Neuronal stem cell (in vitro differentiated cells): ENCODE measurements around the gene NIPA2.

Experiments used
- DNase-seq: peaks from one replicate; pipeline ENCODE4 v3.0.0-alpha.2; 2013; ENCODE audit warnings: low spot score
- H2AFZ ChIP-seq: one replicate; pipeline ENCODE4 v1.6.1; 2013; ENCODE audit warnings: mild to moderate bottlenecking, low read length, inconsistent platforms
- H2AK5ac ChIP-seq: 2 replicates; pipeline ENCODE4 v1.6.1; 2013; ENCODE audit warnings: low read depth, mild to moderate bottlenecking, inconsistent platforms, low read length, moderate library complexity, mixed read lengths
- H2BK120ac ChIP-seq: 2 replicates; pipeline ENCODE4 v1.6.1; 2013; ENCODE audit warnings: low read depth, mild to moderate bottlenecking, inconsistent platforms, low read length, moderate library complexity, mixed read lengths
- H2BK12ac ChIP-seq: one replicate; pipeline ENCODE4 v1.6.1; 2013; ENCODE audit warnings: low read length, inconsistent platforms
- H2BK15ac ChIP-seq: 2 replicates; pipeline ENCODE4 v1.6.1; 2013; ENCODE audit warnings: mild to moderate bottlenecking, low read length, inconsistent platforms, mixed read lengths
- H2BK5ac ChIP-seq: one replicate; pipeline ENCODE4 v1.6.1; 2013; ENCODE audit warnings: inconsistent platforms, mild to moderate bottlenecking, low read length, moderate library complexity
- H3K14ac ChIP-seq: one replicate; pipeline ENCODE4 v1.6.1; 2013; ENCODE audit warnings: low read length, inconsistent platforms
- H3K18ac ChIP-seq: 2 replicates; pipeline ENCODE4 v1.6.1; 2013; ENCODE audit warnings: low read length, inconsistent platforms
- H3K23ac ChIP-seq: 2 replicates; pipeline ENCODE4 v1.6.1; 2013; ENCODE audit warnings: low read depth, mild to moderate bottlenecking, mixed read lengths, low read length, inconsistent platforms; ENCODE audit not compliant: poor library complexity
- H3K27ac ChIP-seq: replicated peaks from 3 replicates; pipeline ENCODE4 v1.5.1; 2013; ENCODE audit warnings: low read length, inconsistent platforms
- H3K27me3 ChIP-seq, 3 experiments: 2 replicates each; pipeline ENCODE4 v1.6.1; 2013; ENCODE audit warnings: low read length in 3 of 3, mild to moderate bottlenecking in 2 of 3, inconsistent platforms in 1 of 3, low read depth in 1 of 3, mixed read lengths in 1 of 3, moderate library complexity in 1 of 3; ENCODE audit not compliant: control insufficient read depth in 3 of 3, insufficient read depth in 3 of 3
- H3K36me3 ChIP-seq, 2 donors: replicated peaks in 1 of 2; 2 replicates each; pipeline ENCODE4 v1.6.1; 2013; ENCODE audit warnings: low read length in 2 of 2; ENCODE audit not compliant: control insufficient read depth in 2 of 2, insufficient read depth in 2 of 2
- H3K4ac ChIP-seq: 2 replicates; pipeline ENCODE4 v1.6.1; 2013; ENCODE audit warnings: inconsistent platforms, mild to moderate bottlenecking, low read length, moderate library complexity
- H3K4me1 ChIP-seq, 2 donors: 1 replicate in 1 of 2; 2 replicates in 1 of 2; pipeline ENCODE4 v1.6.1; 2013; ENCODE audit warnings: low read length in 2 of 2, low read depth in 1 of 2; ENCODE audit not compliant: control insufficient read depth in 2 of 2, insufficient read depth in 1 of 2
- H3K4me2 ChIP-seq: one replicate; pipeline ENCODE4 v1.6.1; 2013; ENCODE audit warnings: mild to moderate bottlenecking, low read length, inconsistent platforms; ENCODE audit not compliant: insufficient read depth, poor library complexity, severe bottlenecking
- H3K4me3 ChIP-seq, 2 donors: 2 replicates each; pipeline ENCODE4 v1.5.1; 2013; ENCODE audit warnings: low read length in 2 of 2, mild to moderate bottlenecking in 2 of 2, inconsistent platforms in 1 of 2, moderate library complexity in 1 of 2
- H3K79me1 ChIP-seq: one replicate; pipeline ENCODE4 v1.6.1; 2013; ENCODE audit warnings: low read depth, mild to moderate bottlenecking, inconsistent platforms, low read length, moderate library complexity
- H3K9ac ChIP-seq: one replicate; pipeline ENCODE4 v1.6.1; 2013; ENCODE audit warnings: mild to moderate bottlenecking, low read depth, low read length, inconsistent platforms; ENCODE audit not compliant: poor library complexity
- H3K9me3 ChIP-seq, 2 donors: replicated peaks in 1 of 2; 2 replicates each; pipeline versions ENCODE3 to v1.6.1; 2013; ENCODE audit warnings: low read length in 2 of 2, mild to moderate bottlenecking in 2 of 2, inconsistent platforms in 1 of 2, low read depth in 1 of 2, mixed read lengths in 1 of 2, moderate library complexity in 1 of 2; ENCODE audit not compliant: control insufficient read depth in 2 of 2, insufficient read depth in 1 of 2
- H4K8ac ChIP-seq: one replicate; pipeline ENCODE4 v1.6.1; 2013; ENCODE audit warnings: low read depth, mild to moderate bottlenecking, inconsistent platforms, low read length, moderate library complexity
- H4K91ac ChIP-seq: one replicate; pipeline ENCODE4 v1.6.1; 2013; ENCODE audit warnings: low read length, low read depth, mild to moderate bottlenecking, inconsistent platforms; ENCODE audit not compliant: poor library complexity
- WGBS, 2 donors: extraction: QIAGEN DNeasy Blood & Tissue Kit; methylation state at CpG; one replicate each; pipeline ENCODE4 v1.1.7; 2013; ENCODE audit warnings: missing lambda C conversion rate in 2 of 2, mixed read lengths in 1 of 2; ENCODE audit not compliant: insufficient read length in 2 of 2, insufficient replicate concordance in 1 of 2; ENCODE audit errors: extremely low coverage in 2 of 2; 5-methylcytosine and 5-hydroxymethylcytosine counted together

Gene NIPA2

DNA sequence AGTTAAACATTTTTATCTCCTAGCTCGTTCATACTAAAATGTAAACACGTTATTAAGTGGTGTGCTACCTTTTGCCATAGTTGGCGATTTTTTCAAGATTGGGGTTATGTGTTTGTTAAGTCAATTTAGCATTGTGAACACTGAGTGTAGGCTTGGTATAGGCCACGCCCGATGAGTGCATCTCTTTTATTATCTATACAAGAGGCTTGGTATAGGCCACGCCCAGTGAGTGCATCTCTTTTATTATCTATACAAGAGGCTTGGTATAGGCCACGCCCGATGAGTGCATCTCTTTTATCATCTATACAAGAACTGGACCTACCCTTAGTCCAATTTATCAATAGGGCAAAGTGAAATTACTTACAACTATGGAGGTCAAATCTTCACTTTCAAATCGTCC, 70.4 kb downstream of the NIPA2 start:
- Histone ChIP-seq H4K8ac (no peak overlapping the region), H3K4me3 (no peak overlapping the region), H2BK15ac (no peak overlapping the region), H3K27me3 (no peaks in the 10 kb centered on the region), H3K27ac (no peak overlapping the region), H3K9ac (no peak overlapping the region), H3K79me1 (peaks cover 6% of the 10 kb centered on the region), H3K36me3 (peaks cover 37 to 89% of the 10 kb centered on the region in 2 donors), H3K14ac (no peak overlapping the region), H2AK5ac (no peak overlapping the region), H2AFZ (no peak overlapping the region), H3K4me1 (no peaks in the 10 kb centered on the region), H2BK120ac (no peak overlapping the region), H3K4me2 (no peak overlapping the region), H3K23ac (no peak overlapping the region), H3K4ac (no peak overlapping the region), H2BK12ac (no peak overlapping the region), H3K18ac (no peak overlapping the region), H4K91ac (no peak overlapping the region), H2BK5ac (no peak overlapping the region), H3K9me3 (no peaks in the 10 kb centered on the region)
- no peak for DNase-seq
- no CpG with 5 or more reads among the region's 9 CpGs for WGBS, 2 donors

DNA sequence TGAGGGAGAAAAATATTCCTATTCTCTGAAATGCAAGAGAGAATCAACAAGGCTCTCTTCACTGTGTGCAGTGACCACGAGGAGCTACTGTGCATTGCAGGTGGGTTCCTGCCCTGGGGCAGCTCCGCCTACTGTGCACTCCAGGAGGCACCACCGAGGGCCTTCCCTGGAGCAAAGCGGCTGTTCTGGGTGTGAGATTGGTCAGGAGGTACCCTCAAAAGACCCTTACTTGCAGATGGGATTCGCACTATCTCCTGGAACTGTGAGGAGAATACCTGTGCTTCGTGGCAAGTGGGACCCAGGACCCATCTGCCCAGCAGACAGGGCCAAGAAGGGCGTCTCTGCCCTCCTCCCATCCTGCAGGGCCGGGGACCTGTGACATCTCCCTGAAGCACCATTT, 72.8 kb downstream of the NIPA2 start:
- Histone ChIP-seq H3K18ac (no peak overlapping the region), H4K8ac (no peak overlapping the region), H2BK120ac (no peak overlapping the region), H3K79me1 (peaks cover 3% of the 10 kb centered on the region), H3K27ac (no peak overlapping the region), H3K23ac (no peak overlapping the region), H3K9me3 (no peaks in the 10 kb centered on the region), H3K4me3 (no peak overlapping the region), H2BK15ac (no peak overlapping the region), H2AK5ac (no peak overlapping the region), H3K4ac (no peak overlapping the region), H2BK12ac (no peak overlapping the region), H3K4me2 (no peak overlapping the region), H3K27me3 (no peaks in the 10 kb centered on the region), H2BK5ac (no peak overlapping the region), H3K36me3 (peaks cover 45 to 96% of the 10 kb centered on the region in 2 donors), H3K9ac (no peak overlapping the region), H3K14ac (no peak overlapping the region), H2AFZ (no peak overlapping the region), H3K4me1 (no peaks in the 10 kb centered on the region), H4K91ac (no peak overlapping the region)
- WGBS, 2 donors, result no CpG with 5 or more reads among the region's 8 CpGs
- DNase-seq, result no peak

DNA sequence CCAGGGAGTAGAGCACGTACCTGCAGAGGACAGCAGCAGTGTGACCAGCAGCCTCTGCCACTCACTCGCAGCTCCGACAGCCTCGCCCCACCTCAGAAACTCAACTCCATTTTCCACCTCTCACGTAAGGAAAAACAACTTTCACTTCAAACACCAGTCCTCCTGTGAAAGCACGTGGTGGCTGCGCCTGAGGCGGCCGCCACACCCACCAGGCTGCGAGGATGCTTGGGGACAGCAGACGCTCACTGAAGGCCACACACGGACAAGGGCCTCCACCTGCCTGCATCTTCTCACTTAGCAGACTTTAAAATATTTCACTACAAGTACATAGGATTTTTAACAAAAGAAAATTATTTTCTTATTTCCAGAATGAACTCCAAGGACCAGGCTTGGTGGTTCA, 73.8 kb downstream of the NIPA2 start:
- no peak overlapping the region for H3K27ac ChIP-seq
- H3K4me1 ChIP-seq, result no peaks in the 10 kb centered on the region
- H3K9ac ChIP-seq, result no peak overlapping the region
- H3K79me1 ChIP-seq, result peaks cover 5% of the 10 kb centered on the region
- no peak overlapping the region for H3K14ac ChIP-seq
- no peak overlapping the region for H3K18ac ChIP-seq
- WGBS, 2 donors, result no CpG with 5 or more reads among the region's 12 CpGs
- no peak overlapping the region for H2AK5ac ChIP-seq
- no peak for DNase-seq
- H2BK5ac ChIP-seq, result no peak overlapping the region
- no peak overlapping the region for H3K4ac ChIP-seq
- peaks cover 49 to 98% of the 10 kb centered on the region in 2 donors for H3K36me3 ChIP-seq
- no peak overlapping the region for H3K23ac ChIP-seq
- H3K4me2 ChIP-seq, result no peak overlapping the region
- H3K9me3 ChIP-seq, result no peaks in the 10 kb centered on the region
- no peak overlapping the region for H4K91ac ChIP-seq
- no peak overlapping the region for H2BK120ac ChIP-seq
- H4K8ac ChIP-seq, result no peak overlapping the region
- no peaks in the 10 kb centered on the region for H3K27me3 ChIP-seq
- no peak overlapping the region for H2BK12ac ChIP-seq
- no peak overlapping the region for H2BK15ac ChIP-seq
- no peak overlapping the region for H2AFZ ChIP-seq
- no peak overlapping the region for H3K4me3 ChIP-seq

DNA sequence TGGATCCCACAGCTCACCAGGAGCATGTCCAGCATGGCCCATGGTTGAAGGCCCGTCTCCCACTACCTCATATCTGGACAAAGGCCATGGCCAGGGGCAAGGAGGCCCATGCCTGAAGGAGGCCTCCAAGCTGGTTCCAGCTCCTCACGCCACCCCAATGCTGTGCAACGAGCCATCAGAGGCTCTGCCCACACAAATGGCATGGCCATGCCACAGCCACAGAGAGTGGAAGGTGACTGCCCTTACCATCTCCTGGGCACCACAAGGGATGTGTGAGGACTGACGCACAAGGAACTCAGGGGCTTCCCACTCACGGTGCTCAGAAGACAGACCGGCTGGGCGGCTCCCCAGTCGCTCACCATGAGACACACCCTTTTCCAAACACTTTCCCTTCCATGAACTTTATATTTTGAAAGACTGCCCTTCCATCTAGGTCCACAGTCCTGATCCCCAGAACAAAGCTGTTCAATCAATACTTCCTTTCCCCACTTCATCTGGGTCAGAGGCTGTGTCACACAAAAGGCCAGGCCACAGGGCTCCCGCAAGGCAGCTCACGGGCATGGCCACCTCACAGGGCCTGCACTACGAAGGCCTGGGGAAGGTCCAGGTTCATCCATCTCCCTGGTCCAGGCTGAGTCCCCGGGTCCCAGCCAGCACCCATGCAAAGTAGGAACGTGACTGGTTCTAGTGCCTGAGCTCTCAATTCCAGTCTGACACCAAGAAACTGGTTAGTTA, 75.3 kb downstream of the NIPA2 start:
- no peak overlapping the region for H3K4me3 ChIP-seq
- no peak overlapping the region for H4K91ac ChIP-seq
- H2AFZ ChIP-seq, result no peak overlapping the region
- no peak overlapping the region for H2AK5ac ChIP-seq
- no peak overlapping the region for H3K4me2 ChIP-seq
- H3K27me3 ChIP-seq, result no peaks in the 10 kb centered on the region
- H3K27ac ChIP-seq, result no peak overlapping the region
- H3K9me3 ChIP-seq, result no peaks in the 10 kb centered on the region
- H3K9ac ChIP-seq, result no peak overlapping the region
- no peak overlapping the region for H3K18ac ChIP-seq
- H2BK12ac ChIP-seq, result no peak overlapping the region
- H3K14ac ChIP-seq, result no peak overlapping the region
- H3K4ac ChIP-seq, result no peak overlapping the region
- no peak for DNase-seq
- no peak overlapping the region for H2BK15ac ChIP-seq
- no peaks in the 10 kb centered on the region for H3K4me1 ChIP-seq
- no peak overlapping the region for H4K8ac ChIP-seq
- H3K36me3 ChIP-seq, result peaks cover 50 to 98% of the 10 kb centered on the region in 2 donors
- no peak overlapping the region for H2BK5ac ChIP-seq
- H2BK120ac ChIP-seq, result no peak overlapping the region
- peaks cover 5% of the 10 kb centered on the region for H3K79me1 ChIP-seq
- WGBS, 2 donors, result no CpG with 5 or more reads among the region's 13 CpGs
- no peak overlapping the region for H3K23ac ChIP-seq
